Stomach smooth muscle (tissue), 2 donors: ENCODE results near the gene TPCN1.

Experiments
- H3K27ac ChIP-seq: one replicate; pipeline ENCODE4 v1.7.0; 2013; ENCODE audit warnings: mild to moderate bottlenecking, low read length, inconsistent platforms
- H3K27me3 ChIP-seq, 2 donors: one replicate each; pipeline ENCODE4 v1.7.0; 2013; ENCODE audit warnings: low read length in 2 of 2; ENCODE audit not compliant: insufficient read depth in 2 of 2, control insufficient read depth in 1 of 2
- H3K36me3 ChIP-seq, 2 donors: one replicate each; pipeline ENCODE4 v1.7.0; 2013; ENCODE audit warnings: low read length in 2 of 2; ENCODE audit not compliant: control insufficient read depth in 2 of 2, insufficient read depth in 2 of 2
- H3K4me1 ChIP-seq: one replicate; pipeline ENCODE4 v1.7.0; 2013; ENCODE audit warnings: low read length; ENCODE audit not compliant: control insufficient read depth, insufficient read depth
- H3K4me3 ChIP-seq, 2 donors: one replicate each; pipeline ENCODE4 v1.7.0; 2013; ENCODE audit warnings: low read length in 2 of 2
- H3K9ac ChIP-seq, 2 donors: one replicate each; pipeline ENCODE4 v1.7.0; 2013; ENCODE audit warnings: low read length in 2 of 2, mild to moderate bottlenecking in 1 of 2
- H3K9me3 ChIP-seq, 2 donors: one replicate each; pipeline ENCODE4 v1.7.0; 2013; ENCODE audit warnings: low read length in 2 of 2; ENCODE audit not compliant: control insufficient read depth in 2 of 2
- donor health status: healthy.
- donor health status: Pancreatic carcinoma.

Gene TPCN1

DNA sequence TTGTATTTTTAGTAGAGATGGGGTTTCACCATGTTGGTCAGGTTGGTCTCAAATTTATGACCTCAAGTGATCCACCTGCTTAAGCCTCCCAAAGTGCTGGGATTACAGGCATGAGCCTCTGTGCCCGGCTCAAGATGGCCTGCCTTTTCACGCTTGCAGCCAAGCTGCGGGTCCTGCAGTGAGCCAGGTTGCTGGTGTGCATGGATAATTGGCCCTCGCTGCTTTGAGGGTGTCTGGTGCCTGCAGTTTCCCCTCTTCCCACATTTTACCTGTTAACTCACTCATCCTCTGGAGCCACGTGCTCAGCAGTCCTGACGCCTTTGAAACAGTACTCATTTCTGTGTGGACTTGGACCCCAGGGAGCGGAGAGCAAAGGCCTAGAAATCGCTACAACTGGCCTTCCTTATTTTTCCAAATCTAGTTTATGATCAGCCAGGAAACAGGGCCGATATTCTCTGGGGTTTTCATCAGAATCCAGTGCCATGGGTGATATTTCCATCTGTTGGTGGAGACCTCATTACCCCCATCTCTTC is 42.2 kb downstream of the TPCN1 start:
- H3K27me3 ChIP-seq, result no peaks in the 10 kb centered on the region
- H3K9me3 ChIP-seq, result no peaks in the 10 kb centered on the region
- H3K9ac ChIP-seq, result no peak overlapping the region
- peaks cover 18% of the 10 kb centered on the region for H3K4me1 ChIP-seq
- no peak overlapping the region for H3K27ac ChIP-seq
- H3K36me3 ChIP-seq, result peaks cover 11 to 28% of the 10 kb centered on the region in 2 donors
- no peak overlapping the region for H3K4me3 ChIP-seq

DNA sequence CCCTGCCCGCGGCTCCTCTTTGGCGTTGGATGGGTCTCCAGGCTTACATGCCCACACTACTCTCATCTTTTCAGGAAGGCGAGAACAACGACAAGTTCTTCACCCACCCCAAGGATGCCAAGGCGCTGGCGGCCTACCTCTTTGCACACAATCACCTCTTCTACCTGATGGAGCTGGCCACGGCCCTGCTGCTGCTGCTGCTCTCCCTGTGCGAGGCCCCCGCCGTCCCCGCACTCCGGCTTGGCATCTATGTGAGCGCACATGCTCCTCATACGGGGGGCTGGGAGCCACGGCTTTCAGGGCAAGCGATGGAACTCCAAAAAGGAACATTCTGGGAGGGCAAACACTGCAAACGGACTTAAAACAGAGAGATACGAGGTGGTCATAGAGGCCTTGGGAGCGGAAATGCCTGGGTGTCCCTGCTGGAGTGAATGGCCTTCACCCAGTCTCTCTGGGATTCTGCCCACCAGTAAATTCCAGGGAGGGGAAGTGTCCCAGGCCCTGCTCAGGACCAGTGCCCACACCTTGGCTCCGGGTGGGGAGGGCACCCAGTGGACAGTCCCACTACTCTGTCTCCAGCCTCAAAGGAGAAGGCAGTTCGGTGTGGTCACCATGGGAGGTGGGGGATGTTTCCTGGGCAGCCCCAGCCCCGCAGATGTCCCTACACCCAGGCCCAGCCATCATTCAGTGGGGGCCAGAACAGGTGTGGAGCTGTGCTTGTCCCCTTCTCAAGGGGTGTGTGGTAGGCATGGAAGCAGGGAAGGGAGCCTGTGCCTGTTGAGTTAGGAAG is 45.0 kb downstream of the TPCN1 start:
- Histone ChIP-seq H3K9ac (no peak overlapping the region), H3K9me3 (no peaks in the 10 kb centered on the region), H3K27me3 (no peaks in the 10 kb centered on the region), H3K4me1 (peaks cover 3% of the 10 kb centered on the region), H3K4me3 (no peak overlapping the region), H3K36me3 (peaks cover 21 to 37% of the 10 kb centered on the region in 2 donors), H3K27ac (no peak overlapping the region)

DNA sequence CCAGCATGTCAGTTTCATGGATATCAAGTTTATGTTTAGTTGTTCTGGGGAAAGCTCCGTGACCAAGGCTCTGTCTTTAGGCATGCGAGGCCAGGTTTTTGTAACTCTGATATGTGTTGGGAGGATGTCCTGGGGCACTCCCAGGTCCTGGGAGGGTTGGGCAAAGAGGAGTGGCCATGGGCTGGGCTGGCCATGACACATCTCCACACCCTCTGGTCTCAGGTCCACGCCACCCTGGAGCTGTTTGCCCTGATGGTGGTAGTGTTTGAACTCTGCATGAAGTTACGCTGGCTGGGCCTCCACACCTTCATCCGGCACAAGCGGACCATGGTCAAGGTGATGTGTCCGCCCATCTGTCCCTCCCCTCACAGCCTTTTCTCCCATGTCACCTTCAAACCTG is 46.4 kb downstream of the TPCN1 start:
- Histone ChIP-seq H3K4me3 (no peak overlapping the region), H3K9me3 (no peaks in the 10 kb centered on the region), H3K27me3 (no peaks in the 10 kb centered on the region), H3K27ac (no peak overlapping the region), H3K9ac (no peak overlapping the region), H3K4me1 (peaks cover 8% of the 10 kb centered on the region), H3K36me3 (peaks cover 21 to 42% of the 10 kb centered on the region in 2 donors)

DNA sequence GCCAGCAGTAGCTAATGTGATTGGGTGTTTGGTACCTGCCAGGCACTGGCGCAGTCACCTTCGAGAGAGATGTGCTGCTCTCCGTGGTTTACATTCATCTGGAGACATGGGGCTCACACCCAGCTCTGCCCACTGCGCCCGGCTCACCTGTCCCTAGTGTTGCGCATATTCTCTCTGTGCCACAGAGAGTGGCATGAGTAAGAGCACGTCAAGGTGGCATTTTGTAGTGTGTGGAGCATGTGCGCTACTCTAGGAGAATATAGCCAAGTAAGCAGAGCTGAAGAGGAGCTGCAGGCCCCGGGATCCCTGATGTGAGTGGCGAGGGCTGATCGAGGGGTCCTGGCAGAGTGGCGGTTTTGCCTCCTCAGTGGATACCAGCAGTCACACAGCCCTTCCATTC is 46.9 kb downstream of the TPCN1 start:
- Histone ChIP-seq H3K9me3 (no peaks in the 10 kb centered on the region), H3K27ac (no peak overlapping the region), H3K27me3 (no peaks in the 10 kb centered on the region), H3K4me1 (peaks cover 10% of the 10 kb centered on the region), H3K9ac (no peak overlapping the region), H3K4me3 (no peak overlapping the region), H3K36me3 (peaks cover 24 to 45% of the 10 kb centered on the region in 2 donors)

DNA sequence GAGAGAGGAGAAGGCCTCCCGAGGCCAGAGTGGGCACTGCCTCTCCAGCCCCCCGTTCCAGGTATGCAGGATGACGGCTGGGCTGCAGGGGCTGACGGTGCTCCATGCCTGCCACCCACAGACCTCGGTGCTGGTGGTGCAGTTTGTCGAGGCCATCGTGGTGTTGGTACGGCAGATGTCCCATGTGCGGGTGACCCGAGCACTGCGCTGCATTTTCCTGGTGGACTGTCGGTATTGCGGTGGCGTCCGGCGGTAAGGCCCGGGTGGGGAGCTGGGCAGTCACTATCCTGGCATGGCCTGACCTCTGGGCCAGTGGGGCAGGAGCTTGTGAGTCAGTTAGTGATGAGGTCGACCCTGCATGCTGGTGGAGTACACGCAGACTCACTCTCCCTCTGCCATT is 47.4 kb downstream of the TPCN1 start:
- Histone ChIP-seq H3K4me1 (peaks cover 14% of the 10 kb centered on the region), H3K4me3 (no peak overlapping the region), H3K36me3 (peaks cover 29 to 50% of the 10 kb centered on the region in 2 donors), H3K9me3 (no peaks in the 10 kb centered on the region), H3K27me3 (no peaks in the 10 kb centered on the region), H3K9ac (no peak overlapping the region), H3K27ac (no peak overlapping the region)

DNA sequence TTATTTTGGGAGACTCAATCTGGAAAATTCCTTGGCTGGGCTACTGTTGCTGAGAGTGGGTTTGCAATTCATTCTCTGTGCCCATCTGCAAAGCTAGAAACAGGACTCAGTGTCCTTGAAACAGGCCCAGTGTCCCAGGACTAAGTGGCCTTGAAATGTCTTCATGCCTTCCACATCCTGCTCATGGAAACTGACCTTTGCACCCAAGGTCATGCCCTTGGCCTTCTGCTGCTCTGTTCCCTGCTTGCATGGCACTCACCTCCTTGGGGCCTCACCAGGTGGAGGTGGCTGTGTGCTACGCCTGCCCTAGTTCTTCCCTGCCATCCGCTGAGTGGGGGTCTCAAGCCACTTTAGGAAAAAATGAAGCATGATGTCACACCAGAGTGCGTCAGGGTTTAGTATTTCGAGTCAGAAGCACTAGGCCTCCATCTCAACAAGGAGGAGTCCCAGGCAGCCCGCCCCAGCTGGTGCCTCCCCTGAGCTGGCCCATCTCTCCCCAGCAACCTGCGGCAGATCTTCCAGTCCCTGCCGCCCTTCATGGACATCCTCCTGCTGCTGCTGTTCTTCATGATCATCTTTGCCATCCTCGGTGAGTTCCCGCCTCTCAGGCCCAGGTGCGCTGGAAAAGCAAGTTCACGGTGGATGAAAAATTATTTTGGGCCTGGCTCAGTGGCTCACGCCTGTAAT is 48.1 kb downstream of the TPCN1 start:
- Histone ChIP-seq H3K9me3 (no peaks in the 10 kb centered on the region), H3K27ac (no peak overlapping the region), H3K4me1 (peaks cover 16% of the 10 kb centered on the region), H3K27me3 (no peaks in the 10 kb centered on the region), H3K36me3 (peaks cover 34 to 51% of the 10 kb centered on the region in 2 donors), H3K4me3 (no peak overlapping the region), H3K9ac (no peak overlapping the region)

DNA sequence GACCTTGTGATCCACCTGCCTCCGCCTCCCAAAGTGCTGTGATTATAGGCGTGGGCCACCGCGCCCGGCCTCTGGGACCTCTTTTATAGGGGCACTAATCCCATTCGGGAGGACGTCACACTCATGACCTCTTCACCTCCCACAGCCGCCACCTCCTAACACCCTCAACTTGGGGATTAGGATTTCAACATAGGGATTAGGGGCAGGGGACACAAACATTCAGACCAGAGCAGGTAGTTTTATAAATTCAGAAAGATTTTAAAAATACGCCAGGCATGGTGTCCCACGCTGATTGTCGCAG is 49.4 kb downstream of the TPCN1 start:
- no peak overlapping the region for H3K4me3 ChIP-seq
- peaks cover 40 to 54% of the 10 kb centered on the region in 2 donors for H3K36me3 ChIP-seq
- no peak overlapping the region for H3K27ac ChIP-seq

DNA sequence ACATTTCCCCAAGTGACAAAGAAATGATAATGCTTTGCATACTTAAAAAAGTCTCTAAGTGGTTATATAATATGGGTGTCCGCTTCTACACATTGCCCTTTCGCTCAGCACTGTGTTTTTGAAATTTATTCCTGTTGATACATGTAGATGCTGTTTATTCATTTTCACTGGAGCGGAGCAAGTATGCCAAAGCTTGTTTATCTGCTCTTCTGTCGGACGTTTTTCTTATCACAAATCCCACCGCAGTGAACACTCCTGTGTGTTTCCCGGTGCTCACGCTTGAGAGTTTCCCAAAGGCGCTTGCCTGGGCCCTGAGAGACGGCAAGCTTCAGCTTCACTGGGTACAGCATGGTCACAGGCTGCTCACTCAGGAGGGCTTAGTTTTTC is 50.2 kb downstream of the TPCN1 start:
- Histone ChIP-seq H3K27me3 (no peaks in the 10 kb centered on the region), H3K9ac (no peak overlapping the region), H3K36me3 (peaks cover 43 to 52% of the 10 kb centered on the region in 2 donors), H3K4me3 (no peak overlapping the region), H3K9me3 (no peaks in the 10 kb centered on the region), H3K4me1 (peaks cover 16% of the 10 kb centered on the region), H3K27ac (no peak overlapping the region)

More for the DNA sequence above, 49.4 kb downstream of the TPCN1 start:
- peaks cover 16% of the 10 kb centered on the region for H3K4me1 ChIP-seq
- H3K9ac ChIP-seq, result no peak overlapping the region
- no peaks in the 10 kb centered on the region for H3K27me3 ChIP-seq
- H3K9me3 ChIP-seq, result no peaks in the 10 kb centered on the region

DNA sequence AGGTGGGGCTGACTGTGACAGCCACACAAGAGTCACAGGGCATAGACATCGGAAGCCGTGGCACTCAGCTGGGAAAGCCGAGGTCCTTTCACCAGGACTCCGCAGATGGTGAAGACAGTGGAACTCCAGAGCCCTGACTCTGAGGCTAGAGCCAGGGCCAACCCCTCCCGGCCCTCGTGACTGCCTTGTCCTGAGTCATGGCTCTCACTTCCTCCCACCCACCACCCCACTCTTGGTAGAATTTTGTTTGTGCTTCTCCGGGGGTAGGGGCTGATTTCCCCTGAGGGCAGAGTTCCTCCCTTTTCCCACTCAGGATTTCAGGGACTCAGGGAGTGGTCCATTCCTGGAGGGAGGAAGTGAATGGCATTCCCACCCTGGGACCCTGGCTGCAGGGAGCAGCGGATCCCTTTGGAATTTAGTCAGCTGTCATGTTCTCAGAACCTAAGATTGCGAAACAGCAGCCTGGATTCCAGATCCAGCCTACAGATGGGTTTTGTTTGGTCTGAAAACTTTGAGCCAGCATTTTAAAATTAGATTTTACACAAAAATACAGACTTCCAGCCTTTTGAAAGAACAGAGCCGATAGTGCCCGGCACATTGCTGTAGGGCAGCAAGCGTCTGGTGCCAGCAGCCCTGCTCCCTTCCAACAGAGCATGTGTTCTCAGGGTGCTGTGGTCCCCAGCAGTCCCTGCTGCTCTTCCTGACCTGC is 50.7 kb downstream of the TPCN1 start:
- H3K4me3 ChIP-seq, result no peak overlapping the region
- no peak overlapping the region for H3K9ac ChIP-seq
- peaks cover 46 to 50% of the 10 kb centered on the region in 2 donors for H3K36me3 ChIP-seq
- peaks cover 16% of the 10 kb centered on the region for H3K4me1 ChIP-seq
- H3K27me3 ChIP-seq, result no peaks in the 10 kb centered on the region
- H3K27ac ChIP-seq, result peak overlapping the region; percentile 18
- H3K9me3 ChIP-seq, result no peaks in the 10 kb centered on the region

DNA sequence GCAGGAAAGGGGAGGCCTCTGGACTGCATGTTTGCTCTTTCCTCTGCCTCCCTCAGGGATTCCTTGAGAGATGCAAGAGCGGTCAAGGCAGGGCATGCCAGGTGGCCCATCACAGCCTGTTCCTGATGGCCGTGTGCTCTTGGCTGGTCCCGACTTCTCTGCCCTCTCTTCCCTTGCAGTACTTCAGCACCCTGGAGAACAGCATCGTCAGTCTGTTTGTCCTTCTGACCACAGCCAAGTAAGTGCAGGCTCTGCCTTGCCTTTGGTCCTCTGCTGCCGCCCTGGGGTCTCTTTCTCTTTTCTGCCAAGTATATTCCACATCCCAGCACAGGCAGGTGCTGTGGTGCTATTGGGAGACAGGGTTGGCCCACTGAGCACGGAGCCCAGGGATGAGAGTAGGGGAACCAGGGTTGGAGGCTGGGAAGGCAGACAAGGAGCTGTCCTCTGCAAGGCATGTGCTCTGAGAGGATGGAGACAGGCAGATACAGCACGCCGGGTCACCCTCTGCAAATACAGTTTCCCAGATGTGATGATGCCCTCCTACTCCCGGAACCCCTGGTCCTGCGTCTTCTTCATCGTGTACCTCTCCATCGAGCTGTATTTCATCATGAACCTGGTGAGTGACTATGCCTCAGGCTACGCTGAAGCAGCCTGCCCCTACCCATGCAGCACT is 51.9 kb downstream of the TPCN1 start:
- no peaks in the 10 kb centered on the region for H3K9me3 ChIP-seq
- H3K27me3 ChIP-seq, result no peaks in the 10 kb centered on the region
- H3K4me3 ChIP-seq, result no peak overlapping the region
- H3K4me1 ChIP-seq, result peaks cover 16% of the 10 kb centered on the region
- peaks cover 45 to 55% of the 10 kb centered on the region in 2 donors for H3K36me3 ChIP-seq
- H3K9ac ChIP-seq, result no peak overlapping the region
- H3K27ac ChIP-seq, result peak overlapping the region; percentile 18
